ENCODE data around the gene BRCC3.
A peak's percentile ranks its signal among the peaks of the same experiment; 100 is the strongest.
"Not testable (repeated sequence)": the region's sequence is repeated elsewhere in the genome, so short reads cannot be mapped to it uniquely, and the experiment has no call there.

BRCC3 gene

DNA sequence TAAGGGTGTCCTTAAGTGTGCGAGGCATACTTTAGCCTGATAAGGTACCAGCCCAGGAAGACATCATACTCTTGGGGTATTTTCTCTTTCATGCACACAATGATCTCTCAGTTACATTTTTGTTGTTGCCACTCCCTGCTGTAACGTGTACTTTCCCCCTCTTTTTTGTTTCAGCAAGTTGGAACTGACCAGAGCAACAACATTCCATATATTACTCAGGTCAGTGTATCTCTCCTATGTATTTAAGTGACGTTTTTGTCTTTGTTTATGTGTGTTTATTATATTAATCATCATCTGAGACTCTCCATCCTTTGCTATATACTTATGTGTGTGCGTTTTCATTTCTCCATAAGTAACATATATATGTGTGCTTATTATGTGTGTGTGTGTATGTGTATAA, 73.6 kb downstream of the BRCC3 start:
- POLR2A ChIA-PET, result no interaction called here
- CTCF ChIA-PET, result no interaction called here
- DNase-seq (ENCODE audit: extremely low spot score), result no peak
- TF ChIP-seq ARNT (IDR thresholded peaks at IDR 0.05), result no peak
- no peak for TF ChIP-seq LEF1 (IDR thresholded peaks at IDR 0.05; ENCODE audit: borderline replicate concordance)
- TF ChIP-seq FOXM1 (IDR thresholded peaks at IDR 0.05; ENCODE audit: borderline replicate concordance), result no peak
- no peak for TF ChIP-seq SP1 (IDR thresholded peaks at IDR 0.05)
- TF ChIP-seq SUZ12 (IDR thresholded peaks at IDR 0.05), result no peak
- no peak for TF ChIP-seq ZNF384 (IDR thresholded peaks at IDR 0.05)
- no peak for TF ChIP-seq L3MBTL2 (conservative IDR thresholded peaks at IDR 0.05)
- TF ChIP-seq ELF4 (IDR thresholded peaks at IDR 0.05), result no peak
- TF ChIP-seq HDGF (IDR thresholded peaks at IDR 0.05; ENCODE audit: borderline replicate concordance), result no peak
- no peak for TF ChIP-seq FOXA1 (IDR thresholded peaks at IDR 0.05)
- TF ChIP-seq FOXK2 (IDR thresholded peaks at IDR 0.05), result no peak
- TF ChIP-seq CTBP1 (IDR thresholded peaks at IDR 0.05; ENCODE audit: borderline replicate concordance), result no peak
- no peak for TF ChIP-seq BHLHE40 (IDR thresholded peaks at IDR 0.05; ENCODE audit: borderline replicate concordance)
- TF ChIP-seq, protein P1, sequence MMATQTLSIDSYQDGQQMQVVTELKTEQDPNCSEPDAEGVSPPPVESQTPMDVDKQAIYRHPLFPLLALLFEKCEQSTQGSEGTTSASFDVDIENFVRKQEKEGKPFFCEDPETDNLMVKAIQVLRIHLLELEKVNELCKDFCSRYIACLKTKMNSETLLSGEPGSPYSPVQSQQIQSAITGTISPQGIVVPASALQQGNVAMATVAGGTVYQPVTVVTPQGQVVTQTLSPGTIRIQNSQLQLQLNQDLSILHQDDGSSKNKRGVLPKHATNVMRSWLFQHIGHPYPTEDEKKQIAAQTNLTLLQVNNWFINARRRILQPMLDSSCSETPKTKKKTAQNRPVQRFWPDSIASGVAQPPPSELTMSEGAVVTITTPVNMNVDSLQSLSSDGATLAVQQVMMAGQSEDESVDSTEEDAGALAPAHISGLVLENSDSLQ (IDR thresholded peaks at IDR 0.05), result no peak
- no peak for TF ChIP-seq NFRKB (IDR thresholded peaks at IDR 0.05)
- no peak for TF ChIP-seq TARDBP (IDR thresholded peaks at IDR 0.05)

DNA sequence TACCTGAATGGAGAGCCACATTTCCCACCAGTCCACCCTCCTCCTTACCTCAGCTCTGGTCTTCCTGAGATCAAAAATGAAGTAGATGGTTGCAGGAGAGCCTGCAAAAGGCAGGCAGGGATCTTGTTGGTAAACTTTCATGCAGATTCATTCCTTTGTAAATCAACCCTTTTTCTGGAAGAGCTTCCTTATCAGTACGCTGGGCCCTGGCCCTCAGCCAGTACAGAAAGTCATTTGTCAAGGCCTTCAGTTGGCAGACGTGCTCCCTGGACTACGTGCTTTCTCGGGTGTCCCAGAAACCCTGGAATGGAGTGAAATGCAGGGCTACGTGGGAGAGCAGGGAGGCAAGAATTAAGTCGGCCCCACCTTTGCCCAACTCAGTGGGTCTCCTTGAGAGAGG, 76.3 kb downstream of the BRCC3 start:
- CTCF ChIA-PET, POLR2A ChIA-PET: not testable (repeated sequence)

DNA sequence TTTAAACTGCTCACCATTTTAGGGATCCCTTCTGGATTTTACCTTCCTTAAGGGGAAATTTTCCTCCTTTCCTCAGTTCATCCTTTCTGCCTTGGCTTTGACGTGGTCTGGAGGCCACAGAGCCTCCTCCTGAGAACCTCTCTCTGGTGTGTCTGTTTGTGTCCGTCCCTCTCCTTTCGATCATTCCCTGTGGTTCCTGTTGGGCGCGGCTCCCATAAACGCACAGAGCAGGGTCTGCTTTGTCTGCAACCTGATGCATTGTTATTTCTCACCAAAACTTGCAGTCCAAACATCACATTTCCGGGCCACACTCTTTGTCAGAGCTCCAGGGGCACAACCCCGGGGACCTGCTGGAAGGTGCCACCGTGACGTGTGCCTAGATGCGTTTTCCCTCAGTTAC, 76.9 kb downstream of the BRCC3 start:
- ChIA-PET POLR2A (interaction anchor here (1.2 kb wide), 1 partner anchor 69 kb away, joined by 3 read pairs; no protein-coding TSS in a partner anchor), CTCF (interaction anchor here (0.6 to 1.3 kb wide), 4 partner anchors 56 to 231 kb away, joined by 3 to 9 read pairs (median 6); no protein-coding TSS in a partner anchor)
- DNase-seq (ENCODE audit: extremely low spot score), result not testable (repeated sequence)

More for the DNA sequence above, 76.3 kb downstream of the BRCC3 start:
- DNase-seq (ENCODE audit: extremely low spot score), result not testable (repeated sequence)

DNA sequence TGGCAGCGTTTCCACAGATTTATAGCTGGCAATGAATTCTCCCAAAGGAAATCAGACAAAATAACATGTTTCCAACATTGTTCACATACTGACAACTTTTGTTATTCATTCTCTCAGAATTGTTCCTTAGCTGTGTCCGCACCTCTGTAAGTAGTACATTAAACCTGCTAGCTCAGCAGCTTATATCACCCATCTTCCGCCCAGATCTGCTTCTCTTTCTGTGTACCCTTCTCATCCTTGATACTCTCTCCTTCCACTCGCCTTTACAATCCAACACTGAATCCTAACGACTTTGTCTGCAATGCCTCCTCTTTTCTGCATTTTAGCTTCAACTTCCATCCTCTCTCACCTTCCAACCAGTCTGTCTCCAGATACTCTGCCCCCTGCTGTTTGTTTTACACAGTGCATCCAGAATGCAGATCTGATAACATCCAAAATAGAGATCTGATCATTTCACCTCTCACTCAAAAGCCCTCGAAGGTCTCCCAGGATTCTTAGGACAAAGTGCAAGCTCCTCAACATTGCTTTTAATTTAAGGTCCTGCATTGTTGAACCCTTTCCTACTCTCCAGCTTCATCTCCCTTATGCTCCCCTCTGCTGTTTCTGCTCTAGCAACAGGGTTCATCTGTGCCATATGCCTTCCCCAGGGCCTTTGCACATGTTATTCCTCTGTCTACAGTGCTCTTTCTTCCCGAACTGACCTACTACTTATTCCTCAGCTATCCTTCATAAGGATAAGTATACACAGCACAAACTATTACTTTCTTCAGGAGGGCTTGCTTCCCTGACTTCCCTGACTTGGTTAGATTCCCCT, 77.6 kb downstream of the BRCC3 start:
- CTCF ChIA-PET, result interaction anchor here (0.6 to 1.3 kb wide), 5 partner anchors 10 to 231 kb away, joined by 3 to 9 read pairs (median 4); no protein-coding TSS in a partner anchor
- POLR2A ChIA-PET, result interaction anchor here (1.2 kb wide), 1 partner anchor 68 kb away, joined by 3 read pairs; no protein-coding TSS in a partner anchor
- DNase-seq (ENCODE audit: extremely low spot score), result peak; percentile 54
- TF ChIP-seq, protein P1 (IDR thresholded peaks at IDR 0.05), result no peak
- no peak for TF ChIP-seq BHLHE40 (IDR thresholded peaks at IDR 0.05; ENCODE audit: borderline replicate concordance)

DNA sequence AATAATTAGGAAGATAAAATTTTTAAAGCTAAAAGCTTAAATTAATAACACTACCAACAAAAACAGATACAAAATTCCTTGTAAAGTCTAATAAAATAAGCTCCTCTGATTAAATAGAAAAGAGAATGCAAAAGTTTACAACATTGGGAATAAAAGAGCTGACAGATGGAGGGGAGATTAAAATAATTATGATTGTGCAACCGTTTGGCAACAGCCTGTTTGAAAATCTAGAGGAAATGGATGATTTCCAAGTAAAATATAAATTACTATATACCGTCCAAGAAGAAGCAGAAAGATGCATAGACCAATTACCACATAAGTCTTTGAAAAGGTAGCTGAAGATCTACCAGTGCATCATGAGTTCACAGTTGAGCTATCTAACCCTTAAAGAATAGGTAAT, 98.6 kb downstream of the BRCC3 start:
- TF ChIP-seq HDGF (IDR thresholded peaks at IDR 0.05; ENCODE audit: borderline replicate concordance), result no peak
- TF ChIP-seq L3MBTL2 (conservative IDR thresholded peaks at IDR 0.05), result no peak
- TF ChIP-seq, protein P1 (IDR thresholded peaks at IDR 0.05), result no peak
- no peak for TF ChIP-seq SP1 (IDR thresholded peaks at IDR 0.05)
- TF ChIP-seq ARNT (IDR thresholded peaks at IDR 0.05), result no peak
- no peak for TF ChIP-seq FOXM1 (IDR thresholded peaks at IDR 0.05; ENCODE audit: borderline replicate concordance)
- no peak for TF ChIP-seq SUZ12 (IDR thresholded peaks at IDR 0.05)
- TF ChIP-seq FOXK2 (IDR thresholded peaks at IDR 0.05), result no peak
- no peak for TF ChIP-seq ELF4 (IDR thresholded peaks at IDR 0.05)
- no peak for TF ChIP-seq NFRKB (IDR thresholded peaks at IDR 0.05)
- TF ChIP-seq TARDBP (IDR thresholded peaks at IDR 0.05), result no peak
- TF ChIP-seq CTBP1 (IDR thresholded peaks at IDR 0.05; ENCODE audit: borderline replicate concordance), result no peak
- no peak for TF ChIP-seq BHLHE40 (IDR thresholded peaks at IDR 0.05; ENCODE audit: borderline replicate concordance)
- TF ChIP-seq ZNF384 (IDR thresholded peaks at IDR 0.05), result no peak
- CTCF ChIA-PET, result no interaction called here
- no peak for DNase-seq (ENCODE audit: extremely low spot score)
- POLR2A ChIA-PET, result no interaction called here
